Keratinocyte (primary cell): Measurements from ENCODE around the gene FNDC3B.

Experiments used
- EZH2 ChIP-seq: IDR thresholded peaks from one replicate; pipeline ENCODE4 v1.6.1; 2012; ENCODE audit warnings: inconsistent platforms, mild to moderate bottlenecking, low read length, moderate library complexity
- TF ChIP-seq, protein P1 (sequence below), 3 experiments: IDR thresholded peaks in 1 of 3; conservative IDR thresholded peaks in 1 of 3; optimal IDR thresholded peaks in 1 of 3; 2 replicates in 2 of 3; 3 replicates in 1 of 3; pipeline versions ENCODE3 to v1.5.1; 2011; ENCODE audit warnings: low read length in 3 of 3, mild to moderate bottlenecking in 3 of 3, moderate library complexity in 2 of 3, control low read depth in 1 of 3, inconsistent platforms in 1 of 3; ENCODE audit not compliant: insufficient read depth in 2 of 3; ENCODE audit errors: extremely low read depth in 1 of 3

DNA sequence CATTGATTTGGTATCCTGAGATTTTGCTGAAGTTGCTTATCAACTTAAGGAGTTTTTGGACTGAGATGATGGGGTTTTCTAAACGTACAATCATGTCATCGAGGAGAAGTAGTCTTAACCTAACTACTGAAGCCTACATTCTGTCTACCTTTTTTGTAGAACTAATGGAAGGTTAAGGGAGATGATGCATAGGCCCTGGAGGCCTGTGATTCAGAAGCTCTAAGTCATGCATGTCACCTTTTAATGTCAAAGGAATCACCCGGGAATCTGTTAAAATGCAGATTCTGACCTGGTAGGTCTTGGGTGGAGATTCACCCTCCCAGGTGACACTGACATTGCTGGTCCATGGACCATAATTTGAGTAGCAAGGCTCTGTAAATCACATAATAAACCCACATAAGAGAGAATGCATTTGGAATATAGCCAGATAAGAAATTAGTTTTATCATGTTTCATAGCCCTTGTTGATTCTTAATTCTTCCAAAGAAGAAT, 344.0 kb downstream of the FNDC3B start:
- TF ChIP-seq, protein P1, sequence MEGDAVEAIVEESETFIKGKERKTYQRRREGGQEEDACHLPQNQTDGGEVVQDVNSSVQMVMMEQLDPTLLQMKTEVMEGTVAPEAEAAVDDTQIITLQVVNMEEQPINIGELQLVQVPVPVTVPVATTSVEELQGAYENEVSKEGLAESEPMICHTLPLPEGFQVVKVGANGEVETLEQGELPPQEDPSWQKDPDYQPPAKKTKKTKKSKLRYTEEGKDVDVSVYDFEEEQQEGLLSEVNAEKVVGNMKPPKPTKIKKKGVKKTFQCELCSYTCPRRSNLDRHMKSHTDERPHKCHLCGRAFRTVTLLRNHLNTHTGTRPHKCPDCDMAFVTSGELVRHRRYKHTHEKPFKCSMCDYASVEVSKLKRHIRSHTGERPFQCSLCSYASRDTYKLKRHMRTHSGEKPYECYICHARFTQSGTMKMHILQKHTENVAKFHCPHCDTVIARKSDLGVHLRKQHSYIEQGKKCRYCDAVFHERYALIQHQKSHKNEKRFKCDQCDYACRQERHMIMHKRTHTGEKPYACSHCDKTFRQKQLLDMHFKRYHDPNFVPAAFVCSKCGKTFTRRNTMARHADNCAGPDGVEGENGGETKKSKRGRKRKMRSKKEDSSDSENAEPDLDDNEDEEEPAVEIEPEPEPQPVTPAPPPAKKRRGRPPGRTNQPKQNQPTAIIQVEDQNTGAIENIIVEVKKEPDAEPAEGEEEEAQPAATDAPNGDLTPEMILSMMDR (optimal IDR thresholded peaks at IDR 0.05 in 1 of 3, IDR thresholded peaks at IDR 0.05 in 1 of 3, conservative IDR thresholded peaks at IDR 0.05 in 1 of 3; ENCODE audit: extremely low read depth in 1 of 3, insufficient read depth in 2 of 3, low read length in 3 of 3): no peak
- TF ChIP-seq EZH2: no peak
